ENCODE results near the gene PTPRE.

Gene PTPRE

DNA sequence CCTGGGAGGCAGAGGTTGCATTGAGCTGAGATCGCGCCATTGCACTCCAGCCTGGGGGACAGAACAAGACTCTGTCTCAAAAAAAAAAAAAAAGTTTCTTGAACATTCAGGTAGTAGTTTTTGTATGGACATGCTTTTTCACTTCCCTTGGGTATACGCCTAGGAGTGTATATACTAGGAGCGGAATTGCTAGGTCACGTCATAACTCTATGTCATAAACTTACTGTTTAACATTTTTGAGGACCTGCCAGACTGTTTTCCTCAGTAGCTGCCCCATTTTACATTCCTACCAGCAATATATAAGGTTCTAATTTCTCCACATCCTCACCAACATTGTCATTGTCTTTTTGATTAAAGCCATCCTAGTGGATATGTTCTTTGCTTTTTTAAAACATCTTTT is 167.7 kb downstream of the PTPRE start:
- no peak overlapping the region for H3K9ac ChIP-seq (ENCODE audit: low read depth in 1 of 2, low read length in 2 of 2)
- no peaks in the 10 kb centered on the region for H3K9me3 ChIP-seq (ENCODE audit: control insufficient read depth in 2 of 2, low read length in 2 of 2)
- no peak overlapping the region for H3K4me3 ChIP-seq (ENCODE audit: low read length in 2 of 2)
- no peak overlapping the region for H3K27ac ChIP-seq (ENCODE audit: low read depth in 2 of 2, low read length in 2 of 2)
- peaks cover 57 to 80% of the 10 kb centered on the region in 2 donors for H3K36me3 ChIP-seq (ENCODE audit: control insufficient read depth in 2 of 2, insufficient read depth in 2 of 2, low read length in 2 of 2)
- no peaks in the 10 kb centered on the region for H3K27me3 ChIP-seq (ENCODE audit: control insufficient read depth in 2 of 2, insufficient read depth in 2 of 2, low read length in 2 of 2)
- no peaks in the 10 kb centered on the region for H3K4me1 ChIP-seq (ENCODE audit: control insufficient read depth in 2 of 2, insufficient read depth in 2 of 2, low read length in 2 of 2)

DNA sequence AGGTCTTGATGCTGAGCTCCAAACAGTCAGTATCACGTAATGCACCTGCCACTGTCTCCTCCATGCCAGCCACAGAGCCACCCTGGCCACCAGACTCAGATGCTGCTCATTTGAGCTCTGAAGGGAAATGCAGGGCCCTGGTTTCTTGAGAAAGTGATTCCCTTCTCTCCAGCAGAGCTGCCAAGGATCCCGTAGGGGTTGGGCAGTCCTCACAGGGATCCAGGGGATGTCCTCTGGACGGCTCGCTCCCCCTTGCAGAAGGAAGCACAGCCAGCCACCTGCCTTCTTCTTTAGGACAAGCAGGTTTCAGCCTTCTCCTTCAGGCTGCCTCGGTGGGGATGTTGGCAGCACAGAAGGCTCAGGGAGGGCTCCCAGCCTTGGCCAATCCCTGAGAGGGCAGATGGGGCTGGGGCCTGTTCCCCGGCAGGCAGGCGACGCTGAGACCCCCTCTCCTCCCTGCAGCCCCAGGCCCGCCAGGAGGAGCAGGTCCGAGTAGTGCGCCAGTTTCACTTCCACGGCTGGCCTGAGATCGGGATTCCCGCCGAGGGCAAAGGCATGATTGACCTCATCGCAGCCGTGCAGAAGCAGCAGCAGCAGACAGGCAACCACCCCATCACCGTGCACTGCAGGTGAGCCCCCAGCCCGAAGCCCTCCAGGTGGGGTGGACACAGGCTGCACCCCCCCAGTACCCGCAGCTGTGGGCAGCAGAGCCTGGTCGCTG is 170.4 kb downstream of the PTPRE start:
- H3K27ac ChIP-seq (ENCODE audit: low read depth in 2 of 2, low read length in 2 of 2), result no peak overlapping the region
- no peak overlapping the region for H3K4me3 ChIP-seq (ENCODE audit: low read length in 2 of 2)
- H3K36me3 ChIP-seq (ENCODE audit: control insufficient read depth in 2 of 2, insufficient read depth in 2 of 2, low read length in 2 of 2), result peaks cover 43 to 74% of the 10 kb centered on the region in 2 donors
- H3K27me3 ChIP-seq (ENCODE audit: control insufficient read depth in 2 of 2, insufficient read depth in 2 of 2, low read length in 2 of 2), result no peaks in the 10 kb centered on the region
- H3K9ac ChIP-seq (ENCODE audit: low read depth in 1 of 2, low read length in 2 of 2), result no peak overlapping the region
- no peaks in the 10 kb centered on the region for H3K4me1 ChIP-seq (ENCODE audit: control insufficient read depth in 2 of 2, insufficient read depth in 2 of 2, low read length in 2 of 2)
- no peaks in the 10 kb centered on the region for H3K9me3 ChIP-seq (ENCODE audit: control insufficient read depth in 2 of 2, low read length in 2 of 2)

DNA sequence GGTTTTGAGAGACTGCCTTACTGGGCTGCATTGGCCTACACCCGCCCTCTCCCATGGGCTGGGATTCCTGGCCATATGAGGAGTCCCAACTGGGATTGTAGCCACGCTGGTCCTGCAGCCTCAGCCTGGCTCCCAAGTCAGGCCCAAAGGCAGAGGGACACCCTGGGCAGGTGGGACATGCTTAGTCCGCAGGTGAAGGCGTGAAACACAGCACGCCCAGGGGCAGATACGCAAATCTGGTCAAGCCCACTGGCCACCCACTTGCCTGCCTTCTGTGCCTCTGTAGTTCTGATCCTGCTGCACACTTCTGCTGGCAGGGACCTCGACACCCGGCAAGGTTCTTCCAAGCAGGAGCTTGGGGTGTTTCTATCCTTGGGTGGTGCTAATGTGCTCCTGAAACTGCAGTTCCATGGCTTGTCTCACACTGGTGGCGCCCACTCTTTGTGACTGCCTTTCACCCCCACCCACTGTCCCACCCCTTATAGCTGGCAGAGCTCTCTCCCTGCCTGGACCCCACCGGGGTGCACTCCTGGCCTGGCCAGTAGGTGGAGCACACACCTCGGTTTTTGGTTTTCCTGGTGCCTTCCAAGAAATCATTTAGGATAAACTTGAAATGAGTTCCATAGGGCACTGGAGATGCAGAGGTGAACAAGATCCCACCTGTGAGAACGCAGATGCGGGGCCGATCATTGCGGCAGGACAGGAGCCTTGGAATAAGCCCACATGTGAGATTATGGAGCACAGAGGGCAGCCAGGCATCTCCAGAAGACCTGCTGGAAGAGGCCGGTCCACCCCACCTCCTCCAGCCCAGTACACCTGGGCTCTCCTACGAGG is 171.4 kb downstream of the PTPRE start:
- Histone ChIP-seq H3K36me3 (ENCODE audit: control insufficient read depth in 2 of 2, insufficient read depth in 2 of 2, low read length in 2 of 2) (peaks cover 35 to 67% of the 10 kb centered on the region in 2 donors), H3K27me3 (ENCODE audit: control insufficient read depth in 2 of 2, insufficient read depth in 2 of 2, low read length in 2 of 2) (no peaks in the 10 kb centered on the region), H3K4me1 (ENCODE audit: control insufficient read depth in 2 of 2, insufficient read depth in 2 of 2, low read length in 2 of 2) (no peaks in the 10 kb centered on the region), H3K9me3 (ENCODE audit: control insufficient read depth in 2 of 2, low read length in 2 of 2) (no peaks in the 10 kb centered on the region), H3K27ac (ENCODE audit: low read depth in 2 of 2, low read length in 2 of 2) (no peak overlapping the region), H3K9ac (ENCODE audit: low read depth in 1 of 2, low read length in 2 of 2) (no peak overlapping the region), H3K4me3 (ENCODE audit: low read length in 2 of 2) (no peak overlapping the region)

DNA sequence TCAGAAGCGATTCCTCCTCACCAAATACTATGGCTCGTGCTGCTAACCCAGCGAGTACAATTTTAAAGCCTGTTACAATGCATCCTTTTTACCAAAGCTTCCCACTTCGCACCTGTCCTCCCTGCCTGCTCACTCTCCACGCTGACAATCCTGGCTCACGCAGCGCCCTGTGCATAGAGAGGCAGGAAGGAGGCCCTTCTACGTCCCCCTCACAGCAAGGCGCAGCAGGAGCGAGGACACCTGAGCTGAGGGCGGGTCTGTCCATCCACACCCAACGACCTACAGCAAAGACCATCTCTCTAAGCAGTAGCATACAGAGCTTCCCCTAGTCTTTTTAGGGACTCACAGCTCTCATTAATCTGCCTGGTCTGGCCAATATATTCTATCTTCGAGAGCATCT is 173.3 kb downstream of the PTPRE start:
- H3K27ac ChIP-seq (ENCODE audit: low read depth in 2 of 2, low read length in 2 of 2), result no peak overlapping the region
- H3K36me3 ChIP-seq (ENCODE audit: control insufficient read depth in 2 of 2, insufficient read depth in 2 of 2, low read length in 2 of 2), result peaks cover 23 to 60% of the 10 kb centered on the region in 2 donors
- H3K9me3 ChIP-seq (ENCODE audit: control insufficient read depth in 2 of 2, low read length in 2 of 2), result no peaks in the 10 kb centered on the region
- no peaks in the 10 kb centered on the region for H3K4me1 ChIP-seq (ENCODE audit: control insufficient read depth in 2 of 2, insufficient read depth in 2 of 2, low read length in 2 of 2)
- H3K9ac ChIP-seq (ENCODE audit: low read depth in 1 of 2, low read length in 2 of 2), result no peak overlapping the region
- no peaks in the 10 kb centered on the region for H3K27me3 ChIP-seq (ENCODE audit: control insufficient read depth in 2 of 2, insufficient read depth in 2 of 2, low read length in 2 of 2)
- H3K4me3 ChIP-seq (ENCODE audit: low read length in 2 of 2), result no peak overlapping the region

DNA sequence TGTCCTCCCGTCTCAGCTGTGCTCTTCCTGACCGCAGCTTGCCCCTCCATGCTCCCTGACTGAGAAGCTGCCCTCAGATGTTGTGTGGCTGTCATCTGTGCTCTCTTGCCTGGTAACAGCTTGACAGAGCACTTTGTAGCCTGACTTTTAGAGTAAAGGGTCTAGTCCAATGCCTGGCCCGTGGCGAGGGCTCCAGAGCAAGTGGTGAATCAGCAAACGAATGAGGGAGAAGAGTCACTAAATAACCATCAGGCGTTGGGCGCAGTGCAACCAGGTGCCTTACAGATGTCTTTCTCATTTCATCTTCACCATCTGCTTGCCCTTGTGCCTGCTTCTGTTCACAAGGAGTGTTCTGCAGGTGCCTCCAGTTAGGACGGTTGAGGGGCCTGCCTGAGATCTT is 173.7 kb downstream of the PTPRE start:
- Histone ChIP-seq H3K4me3 (ENCODE audit: low read length in 2 of 2) (no peak overlapping the region), H3K27ac (ENCODE audit: low read depth in 2 of 2, low read length in 2 of 2) (no peak overlapping the region), H3K9me3 (ENCODE audit: control insufficient read depth in 2 of 2, low read length in 2 of 2) (no peaks in the 10 kb centered on the region), H3K9ac (ENCODE audit: low read depth in 1 of 2, low read length in 2 of 2) (no peak overlapping the region), H3K36me3 (ENCODE audit: control insufficient read depth in 2 of 2, insufficient read depth in 2 of 2, low read length in 2 of 2) (peaks cover 23 to 62% of the 10 kb centered on the region in 2 donors), H3K27me3 (ENCODE audit: control insufficient read depth in 2 of 2, insufficient read depth in 2 of 2, low read length in 2 of 2) (no peaks in the 10 kb centered on the region), H3K4me1 (ENCODE audit: control insufficient read depth in 2 of 2, insufficient read depth in 2 of 2, low read length in 2 of 2) (no peaks in the 10 kb centered on the region)

DNA sequence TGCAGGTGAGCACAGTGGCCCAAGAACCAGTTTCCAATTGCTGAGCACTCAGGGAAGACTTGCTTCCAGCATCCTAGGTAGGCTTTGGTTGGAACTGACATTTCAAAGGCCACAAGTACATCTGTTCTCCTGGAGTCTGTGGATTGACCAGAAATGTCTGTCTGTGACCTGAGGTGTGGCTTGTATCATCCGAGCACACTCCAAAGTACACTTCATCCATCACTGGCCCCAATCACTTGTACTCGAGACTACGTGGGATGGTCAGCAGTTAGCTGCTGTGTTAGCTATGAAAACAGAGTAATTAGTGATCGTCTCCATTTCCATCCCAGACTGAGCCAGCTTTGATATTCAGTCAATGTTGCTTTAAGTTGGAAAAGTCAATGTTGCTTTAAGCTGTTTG is 174.3 kb downstream of the PTPRE start:
- Histone ChIP-seq H3K4me1 (ENCODE audit: control insufficient read depth in 2 of 2, insufficient read depth in 2 of 2, low read length in 2 of 2) (no peaks in the 10 kb centered on the region), H3K36me3 (ENCODE audit: control insufficient read depth in 2 of 2, insufficient read depth in 2 of 2, low read length in 2 of 2) (peaks cover 23 to 58% of the 10 kb centered on the region in 2 donors), H3K27ac (ENCODE audit: low read depth in 2 of 2, low read length in 2 of 2) (no peak overlapping the region), H3K4me3 (ENCODE audit: low read length in 2 of 2) (no peak overlapping the region), H3K27me3 (ENCODE audit: control insufficient read depth in 2 of 2, insufficient read depth in 2 of 2, low read length in 2 of 2) (no peaks in the 10 kb centered on the region), H3K9me3 (ENCODE audit: control insufficient read depth in 2 of 2, low read length in 2 of 2) (no peaks in the 10 kb centered on the region), H3K9ac (ENCODE audit: low read depth in 1 of 2, low read length in 2 of 2) (no peak overlapping the region)

DNA sequence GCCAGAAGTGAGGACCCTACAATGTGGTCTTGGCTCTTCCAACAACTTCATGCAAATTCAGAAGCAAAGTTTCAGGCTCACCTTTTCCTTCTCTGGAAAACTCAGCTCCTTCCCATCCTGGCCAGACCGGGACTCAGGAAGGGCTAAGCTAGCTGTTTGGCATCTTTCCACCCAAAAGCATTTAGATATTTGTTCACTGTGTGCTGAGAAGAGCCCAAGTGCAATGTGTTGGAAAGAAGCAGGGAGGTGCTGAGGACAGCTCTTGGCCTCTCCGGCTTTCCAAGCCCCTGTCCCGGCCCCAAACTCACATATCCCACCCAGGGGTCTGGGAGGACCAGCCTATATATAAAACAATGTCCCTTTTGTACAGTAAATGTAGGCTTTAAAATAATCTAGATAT is 174.8 kb downstream of the PTPRE start:
- H3K9ac ChIP-seq (ENCODE audit: low read depth in 1 of 2, low read length in 2 of 2), result no peak overlapping the region
- H3K27ac ChIP-seq (ENCODE audit: low read depth in 2 of 2, low read length in 2 of 2), result no peak overlapping the region
- no peak overlapping the region for H3K4me3 ChIP-seq (ENCODE audit: low read length in 2 of 2)
- H3K4me1 ChIP-seq (ENCODE audit: control insufficient read depth in 2 of 2, insufficient read depth in 2 of 2, low read length in 2 of 2), result no peaks in the 10 kb centered on the region
- no peaks in the 10 kb centered on the region for H3K27me3 ChIP-seq (ENCODE audit: control insufficient read depth in 2 of 2, insufficient read depth in 2 of 2, low read length in 2 of 2)
- H3K9me3 ChIP-seq (ENCODE audit: control insufficient read depth in 2 of 2, low read length in 2 of 2), result no peaks in the 10 kb centered on the region
- H3K36me3 ChIP-seq (ENCODE audit: control insufficient read depth in 2 of 2, insufficient read depth in 2 of 2, low read length in 2 of 2), result peaks cover 23 to 54% of the 10 kb centered on the region in 2 donors

DNA sequence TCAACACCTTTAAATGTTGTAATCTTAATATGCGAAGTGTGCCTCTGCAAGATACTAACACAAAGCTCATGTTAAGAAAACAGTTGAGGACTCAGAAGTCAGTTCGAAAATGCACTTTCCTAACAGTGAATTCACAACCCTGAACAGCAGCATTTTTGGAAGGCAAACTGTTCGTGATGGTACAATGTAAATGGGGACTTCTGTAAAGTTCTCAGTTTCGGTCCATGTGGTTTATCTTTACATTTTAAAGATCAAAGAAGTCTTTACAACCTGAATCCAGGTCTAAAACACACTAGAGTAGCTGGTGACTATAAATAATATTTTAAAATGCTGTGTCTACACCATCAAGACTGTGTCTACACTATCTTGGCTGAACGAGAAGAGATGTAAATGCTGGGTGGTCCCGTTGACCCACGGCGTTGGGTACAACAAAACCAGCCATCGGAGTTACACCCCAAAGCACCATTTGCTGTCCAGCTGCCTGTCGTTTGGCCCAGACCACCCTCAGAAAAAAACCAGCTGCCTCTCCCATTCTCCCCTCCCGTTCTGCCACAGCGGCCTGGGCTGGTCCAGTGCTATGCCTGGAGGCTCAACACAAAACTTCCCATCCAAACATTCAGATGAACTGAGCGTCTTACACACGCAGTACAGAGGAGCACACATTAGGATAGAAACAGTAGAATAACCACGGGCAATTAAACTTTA is 176.4 kb downstream of the PTPRE start:
- H3K4me3 ChIP-seq (ENCODE audit: low read length in 2 of 2), result no peak overlapping the region
- no peaks in the 10 kb centered on the region for H3K4me1 ChIP-seq (ENCODE audit: control insufficient read depth in 2 of 2, insufficient read depth in 2 of 2, low read length in 2 of 2)
- H3K9ac ChIP-seq (ENCODE audit: low read depth in 1 of 2, low read length in 2 of 2), result no peak overlapping the region
- H3K27ac ChIP-seq (ENCODE audit: low read depth in 2 of 2, low read length in 2 of 2), result no peak overlapping the region
- H3K36me3 ChIP-seq (ENCODE audit: control insufficient read depth in 2 of 2, insufficient read depth in 2 of 2, low read length in 2 of 2), result peaks cover 10 to 38% of the 10 kb centered on the region in 2 donors
- no peaks in the 10 kb centered on the region for H3K27me3 ChIP-seq (ENCODE audit: control insufficient read depth in 2 of 2, insufficient read depth in 2 of 2, low read length in 2 of 2)
- H3K9me3 ChIP-seq (ENCODE audit: control insufficient read depth in 2 of 2, low read length in 2 of 2), result no peaks in the 10 kb centered on the region

DNA sequence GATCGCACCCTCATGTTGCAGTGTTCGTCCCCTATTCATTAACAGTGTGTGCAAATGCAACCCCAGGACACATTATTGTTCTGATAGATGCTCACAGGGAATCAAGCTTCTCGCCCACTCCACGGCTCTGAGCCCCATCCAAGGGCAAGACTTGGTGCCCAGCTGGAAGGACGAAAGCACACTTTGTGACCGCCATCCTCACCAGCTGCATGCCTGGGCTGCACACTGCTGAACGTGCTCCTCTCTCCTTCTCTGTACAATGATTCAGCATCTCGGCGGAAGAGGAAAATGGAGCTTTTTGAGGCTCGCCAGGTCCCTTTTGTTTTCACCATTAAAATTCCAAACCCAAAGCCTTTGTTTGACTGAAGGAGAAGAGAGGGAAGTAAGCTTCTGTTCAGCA is 177.5 kb downstream of the PTPRE start:
- H3K36me3 ChIP-seq (ENCODE audit: control insufficient read depth in 2 of 2, insufficient read depth in 2 of 2, low read length in 2 of 2), result peaks cover 4 to 28% of the 10 kb centered on the region in 2 donors
- H3K27ac ChIP-seq (ENCODE audit: low read depth in 2 of 2, low read length in 2 of 2), result no peak overlapping the region
- H3K9ac ChIP-seq (ENCODE audit: low read depth in 1 of 2, low read length in 2 of 2), result no peak overlapping the region
- H3K9me3 ChIP-seq (ENCODE audit: control insufficient read depth in 2 of 2, low read length in 2 of 2), result no peaks in the 10 kb centered on the region
- H3K4me3 ChIP-seq (ENCODE audit: low read length in 2 of 2), result no peak overlapping the region
- peaks cover 0 to 1% of the 10 kb centered on the region in 2 donors for H3K27me3 ChIP-seq (ENCODE audit: control insufficient read depth in 2 of 2, insufficient read depth in 2 of 2, low read length in 2 of 2)
- no peaks in the 10 kb centered on the region for H3K4me1 ChIP-seq (ENCODE audit: control insufficient read depth in 2 of 2, insufficient read depth in 2 of 2, low read length in 2 of 2)

DNA sequence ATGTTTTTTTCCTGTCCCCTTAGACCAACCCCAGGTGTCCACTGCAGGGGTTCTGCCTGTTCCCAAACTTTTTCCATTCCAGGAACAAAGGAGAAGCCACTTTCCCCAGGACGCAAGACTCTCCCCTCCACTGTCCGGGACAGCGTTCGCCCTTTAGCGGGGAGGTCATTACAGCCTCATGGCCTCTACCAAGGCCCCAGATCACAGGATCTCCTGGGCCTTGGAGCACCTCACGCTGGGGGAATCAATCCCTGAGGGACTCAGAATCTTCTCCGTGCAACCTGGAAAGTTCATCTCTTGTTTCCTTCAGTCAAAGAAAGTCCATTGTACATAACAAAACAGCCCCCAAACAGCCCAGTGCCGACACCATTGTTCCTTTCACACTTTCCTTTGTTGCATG is 178.1 kb downstream of the PTPRE start:
- Histone ChIP-seq H3K27ac (ENCODE audit: low read depth in 2 of 2, low read length in 2 of 2) (no peak overlapping the region), H3K9ac (ENCODE audit: low read depth in 1 of 2, low read length in 2 of 2) (no peak overlapping the region), H3K9me3 (ENCODE audit: control insufficient read depth in 2 of 2, low read length in 2 of 2) (no peaks in the 10 kb centered on the region), H3K36me3 (ENCODE audit: control insufficient read depth in 2 of 2, insufficient read depth in 2 of 2, low read length in 2 of 2) (peaks cover 4 to 22% of the 10 kb centered on the region in 2 donors), H3K27me3 (ENCODE audit: control insufficient read depth in 2 of 2, insufficient read depth in 2 of 2, low read length in 2 of 2) (peaks cover 0 to 2% of the 10 kb centered on the region in 2 donors), H3K4me1 (ENCODE audit: control insufficient read depth in 2 of 2, insufficient read depth in 2 of 2, low read length in 2 of 2) (no peaks in the 10 kb centered on the region), H3K4me3 (ENCODE audit: low read length in 2 of 2) (no peak overlapping the region)
